ENCODE measurements around the gene SIGLEC15.

- TF ChIP-seq TAF1 (IDR thresholded peaks at IDR 0.05; ENCODE audit: low read depth), result no peak
- 0 out of 2 replicates have a peak, but pooled peaks have one; percentile 46 for TF ChIP-seq EP300 (IDR thresholded peaks at IDR 0.05; ENCODE audit: borderline replicate concordance)
- TF ChIP-seq CREB1 (IDR thresholded peaks at IDR 0.05; ENCODE audit: low read depth), result no peak
- no peak for TF ChIP-seq NFIC (IDR thresholded peaks at IDR 0.05)
- TF ChIP-seq ZBTB7A (IDR thresholded peaks at IDR 0.05; ENCODE audit: low read depth), result no peak
- TF ChIP-seq, protein P1, sequence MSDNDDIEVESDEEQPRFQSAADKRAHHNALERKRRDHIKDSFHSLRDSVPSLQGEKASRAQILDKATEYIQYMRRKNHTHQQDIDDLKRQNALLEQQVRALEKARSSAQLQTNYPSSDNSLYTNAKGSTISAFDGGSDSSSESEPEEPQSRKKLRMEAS (IDR thresholded peaks at IDR 0.05), result no peak
- TF ChIP-seq RAD21 (IDR thresholded peaks at IDR 0.05; ENCODE audit: low read depth), result no peak
- TF ChIP-seq FOXM1 (IDR thresholded peaks at IDR 0.05; ENCODE audit: borderline replicate concordance, low read depth), result no peak
- TF ChIP-seq, protein P2, sequence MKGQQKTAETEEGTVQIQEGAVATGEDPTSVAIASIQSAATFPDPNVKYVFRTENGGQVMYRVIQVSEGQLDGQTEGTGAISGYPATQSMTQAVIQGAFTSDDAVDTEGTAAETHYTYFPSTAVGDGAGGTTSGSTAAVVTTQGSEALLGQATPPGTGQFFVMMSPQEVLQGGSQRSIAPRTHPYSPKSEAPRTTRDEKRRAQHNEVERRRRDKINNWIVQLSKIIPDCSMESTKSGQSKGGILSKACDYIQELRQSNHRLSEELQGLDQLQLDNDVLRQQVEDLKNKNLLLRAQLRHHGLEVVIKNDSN (IDR thresholded peaks at IDR 0.05), result no peak
- TF ChIP-seq, protein P3, sequence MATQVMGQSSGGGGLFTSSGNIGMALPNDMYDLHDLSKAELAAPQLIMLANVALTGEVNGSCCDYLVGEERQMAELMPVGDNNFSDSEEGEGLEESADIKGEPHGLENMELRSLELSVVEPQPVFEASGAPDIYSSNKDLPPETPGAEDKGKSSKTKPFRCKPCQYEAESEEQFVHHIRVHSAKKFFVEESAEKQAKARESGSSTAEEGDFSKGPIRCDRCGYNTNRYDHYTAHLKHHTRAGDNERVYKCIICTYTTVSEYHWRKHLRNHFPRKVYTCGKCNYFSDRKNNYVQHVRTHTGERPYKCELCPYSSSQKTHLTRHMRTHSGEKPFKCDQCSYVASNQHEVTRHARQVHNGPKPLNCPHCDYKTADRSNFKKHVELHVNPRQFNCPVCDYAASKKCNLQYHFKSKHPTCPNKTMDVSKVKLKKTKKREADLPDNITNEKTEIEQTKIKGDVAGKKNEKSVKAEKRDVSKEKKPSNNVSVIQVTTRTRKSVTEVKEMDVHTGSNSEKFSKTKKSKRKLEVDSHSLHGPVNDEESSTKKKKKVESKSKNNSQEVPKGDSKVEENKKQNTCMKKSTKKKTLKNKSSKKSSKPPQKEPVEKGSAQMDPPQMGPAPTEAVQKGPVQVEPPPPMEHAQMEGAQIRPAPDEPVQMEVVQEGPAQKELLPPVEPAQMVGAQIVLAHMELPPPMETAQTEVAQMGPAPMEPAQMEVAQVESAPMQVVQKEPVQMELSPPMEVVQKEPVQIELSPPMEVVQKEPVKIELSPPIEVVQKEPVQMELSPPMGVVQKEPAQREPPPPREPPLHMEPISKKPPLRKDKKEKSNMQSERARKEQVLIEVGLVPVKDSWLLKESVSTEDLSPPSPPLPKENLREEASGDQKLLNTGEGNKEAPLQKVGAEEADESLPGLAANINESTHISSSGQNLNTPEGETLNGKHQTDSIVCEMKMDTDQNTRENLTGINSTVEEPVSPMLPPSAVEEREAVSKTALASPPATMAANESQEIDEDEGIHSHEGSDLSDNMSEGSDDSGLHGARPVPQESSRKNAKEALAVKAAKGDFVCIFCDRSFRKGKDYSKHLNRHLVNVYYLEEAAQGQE (IDR thresholded peaks at IDR 0.05; ENCODE audit: low read depth), result no peak
- TF ChIP-seq CEBPB (IDR thresholded peaks at IDR 0.05), result no peak
- TF ChIP-seq TCF12 (IDR thresholded peaks at IDR 0.05; ENCODE audit: low read depth), result no peak
- TF ChIP-seq TEAD4 (IDR thresholded peaks at IDR 0.05), result no peak
- no peak for TF ChIP-seq YY1 (IDR thresholded peaks at IDR 0.05; ENCODE audit: low read depth)
These were observed at the start of gene SIGLEC15 for GRCh38 chr18:45825258-45826044.
